Stomach (tissue), 4 donors: Measurements from ENCODE around the gene TEKTIP1.

Source experiments
- EP300 ChIP-seq: sonication (generic); formaldehyde crosslinking; IDR thresholded peaks from one replicate; pipeline ENCODE4 v1.6.1; 2017; ENCODE audit warnings: antibody characterized with exemption
- POLR2A ChIP-seq, 4 donors: fragments of 450-650 bp; IDR thresholded peaks; one replicate each; pipeline ENCODE4 v1.6.1; 2016; ENCODE audit warnings: antibody characterized with exemption in 4 of 4, control low read depth in 2 of 4, mild to moderate bottlenecking in 1 of 4, moderate library complexity in 1 of 4
- POLR2AphosphoS5 ChIP-seq, 3 donors: sonication (generic); formaldehyde crosslinking; IDR thresholded peaks; one replicate each; pipeline ENCODE4 v1.6.1; 2016; ENCODE audit warnings: antibody characterized with exemption in 3 of 3
- TF ChIP-seq, protein P1 (sequence below), 7 experiments: fragments of 450-650 bp in 4 of 7; fragments of 200-600 bp in 3 of 7; sonication (generic) in 3 of 7; IDR thresholded peaks; one replicate each; pipeline ENCODE4 v1.5.1; 2016 to 2019; ENCODE audit warnings: antibody characterized with exemption in 7 of 7, control low read depth in 2 of 7, mild to moderate bottlenecking in 1 of 7

- TF ChIP-seq, protein P1, sequence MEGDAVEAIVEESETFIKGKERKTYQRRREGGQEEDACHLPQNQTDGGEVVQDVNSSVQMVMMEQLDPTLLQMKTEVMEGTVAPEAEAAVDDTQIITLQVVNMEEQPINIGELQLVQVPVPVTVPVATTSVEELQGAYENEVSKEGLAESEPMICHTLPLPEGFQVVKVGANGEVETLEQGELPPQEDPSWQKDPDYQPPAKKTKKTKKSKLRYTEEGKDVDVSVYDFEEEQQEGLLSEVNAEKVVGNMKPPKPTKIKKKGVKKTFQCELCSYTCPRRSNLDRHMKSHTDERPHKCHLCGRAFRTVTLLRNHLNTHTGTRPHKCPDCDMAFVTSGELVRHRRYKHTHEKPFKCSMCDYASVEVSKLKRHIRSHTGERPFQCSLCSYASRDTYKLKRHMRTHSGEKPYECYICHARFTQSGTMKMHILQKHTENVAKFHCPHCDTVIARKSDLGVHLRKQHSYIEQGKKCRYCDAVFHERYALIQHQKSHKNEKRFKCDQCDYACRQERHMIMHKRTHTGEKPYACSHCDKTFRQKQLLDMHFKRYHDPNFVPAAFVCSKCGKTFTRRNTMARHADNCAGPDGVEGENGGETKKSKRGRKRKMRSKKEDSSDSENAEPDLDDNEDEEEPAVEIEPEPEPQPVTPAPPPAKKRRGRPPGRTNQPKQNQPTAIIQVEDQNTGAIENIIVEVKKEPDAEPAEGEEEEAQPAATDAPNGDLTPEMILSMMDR (IDR thresholded peaks at IDR 0.05), result no peak
- TF ChIP-seq POLR2A (IDR thresholded peaks at IDR 0.05) (no peak), POLR2AphosphoS5 (IDR thresholded peaks at IDR 0.05) (no peak), EP300 (no peak)
These were observed 1.9 kb upstream of the TEKTIP1 start for GRCh38 chr19:3537101-3537437.
